GM20000 (cell line): ENCODE results near the gene P3H2.

Source experiments
- DNase-seq: peaks from one replicate; pipeline ENCODE4 v3.0.0; 2012; ENCODE audit warnings: low spot score
- TF ChIP-seq, protein P1 (sequence below): IDR thresholded peaks from 2 replicates; pipeline ENCODE4 v1.5.1; 2012; ENCODE audit warnings: mild to moderate bottlenecking, control low read depth; ENCODE audit errors: extremely low read depth, missing control alignments

Gene P3H2

DNA sequence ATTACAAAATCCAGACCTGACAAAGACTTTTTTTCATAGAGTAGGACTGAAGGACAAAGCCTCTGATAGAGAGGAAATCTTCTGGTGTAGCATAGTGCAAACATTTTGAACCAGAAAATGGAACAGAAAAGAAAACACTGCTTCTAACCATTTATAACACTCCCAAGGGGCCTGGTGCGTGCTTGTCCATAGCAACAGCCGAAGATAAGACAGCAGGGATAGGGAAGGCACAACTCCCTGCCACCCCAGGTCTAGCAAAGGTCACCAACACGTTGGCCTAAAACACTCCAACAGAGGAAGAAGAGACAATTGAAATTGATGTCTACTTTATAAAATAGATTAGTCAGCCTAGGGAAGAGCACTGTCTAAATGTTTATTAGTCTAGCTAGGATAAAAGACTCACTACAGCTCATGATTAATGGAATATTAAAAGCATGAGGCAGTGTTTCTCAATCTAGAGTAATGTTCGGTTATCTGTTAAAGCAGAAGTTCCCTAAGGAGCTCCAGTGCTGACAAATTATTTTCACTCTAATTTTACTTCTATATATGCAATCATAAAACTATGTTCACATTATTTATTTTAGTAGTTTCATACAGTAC lies 145.2 kb downstream of the P3H2 start:
- no peak for DNase-seq
- TF ChIP-seq, protein P1, sequence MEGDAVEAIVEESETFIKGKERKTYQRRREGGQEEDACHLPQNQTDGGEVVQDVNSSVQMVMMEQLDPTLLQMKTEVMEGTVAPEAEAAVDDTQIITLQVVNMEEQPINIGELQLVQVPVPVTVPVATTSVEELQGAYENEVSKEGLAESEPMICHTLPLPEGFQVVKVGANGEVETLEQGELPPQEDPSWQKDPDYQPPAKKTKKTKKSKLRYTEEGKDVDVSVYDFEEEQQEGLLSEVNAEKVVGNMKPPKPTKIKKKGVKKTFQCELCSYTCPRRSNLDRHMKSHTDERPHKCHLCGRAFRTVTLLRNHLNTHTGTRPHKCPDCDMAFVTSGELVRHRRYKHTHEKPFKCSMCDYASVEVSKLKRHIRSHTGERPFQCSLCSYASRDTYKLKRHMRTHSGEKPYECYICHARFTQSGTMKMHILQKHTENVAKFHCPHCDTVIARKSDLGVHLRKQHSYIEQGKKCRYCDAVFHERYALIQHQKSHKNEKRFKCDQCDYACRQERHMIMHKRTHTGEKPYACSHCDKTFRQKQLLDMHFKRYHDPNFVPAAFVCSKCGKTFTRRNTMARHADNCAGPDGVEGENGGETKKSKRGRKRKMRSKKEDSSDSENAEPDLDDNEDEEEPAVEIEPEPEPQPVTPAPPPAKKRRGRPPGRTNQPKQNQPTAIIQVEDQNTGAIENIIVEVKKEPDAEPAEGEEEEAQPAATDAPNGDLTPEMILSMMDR = no peak

GRCh38 chr3:189974359-189974758 lies 146.3 kb downstream of the P3H2 start:
- DNase-seq = no peak
- TF ChIP-seq, protein P1 = no peak

- peak; percentile 54 for DNase-seq
- TF ChIP-seq, protein P1 = peak; percentile 49
Observed at GRCh38 chr3:189967254-189967865, 153.3 kb downstream of the P3H2 start.

- DNase-seq = no peak
- TF ChIP-seq, protein P1 = no peak
Observed at GRCh38 chr3:189966843-189967242, 153.9 kb downstream of the P3H2 start.

DNA sequence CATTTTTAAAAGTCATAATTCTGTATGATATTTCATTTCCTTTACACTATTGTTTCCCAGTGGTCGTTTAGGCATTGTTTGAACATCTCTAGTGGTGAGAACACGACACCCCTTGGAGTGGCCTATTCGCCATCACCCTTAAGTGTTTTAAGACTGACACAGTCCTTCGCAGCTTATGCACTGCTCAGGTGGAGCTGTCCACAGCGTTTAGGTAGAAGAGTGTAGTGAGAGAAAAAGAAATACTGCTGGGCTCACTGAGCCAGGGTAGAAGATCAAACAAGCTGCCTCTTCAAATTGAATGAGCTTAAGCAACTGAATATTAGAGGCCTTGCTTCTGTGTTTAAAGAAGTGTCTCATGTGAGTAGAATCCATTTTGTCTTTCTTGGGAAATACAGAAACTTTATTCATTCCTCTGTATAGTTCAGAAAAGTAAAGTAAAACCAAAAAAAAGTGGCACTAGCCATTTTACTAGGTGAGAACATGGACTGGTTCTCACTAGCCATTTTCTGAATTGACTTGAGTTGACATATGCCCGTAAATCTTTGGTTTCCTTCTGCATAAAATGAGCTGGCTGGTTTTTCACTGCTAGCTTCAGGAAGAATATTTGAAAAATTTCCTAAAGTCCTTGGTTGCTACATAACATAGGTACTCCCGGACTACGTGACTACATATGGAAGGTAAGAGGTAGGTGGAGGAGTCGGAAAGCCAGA lies 155.9 kb downstream of the P3H2 start:
- no peak for DNase-seq

GRCh38 chr3:189962466-189962865 lies 158.2 kb downstream of the P3H2 start:
- no peak for DNase-seq

More for the DNA sequence above, 155.9 kb downstream of the P3H2 start:
- TF ChIP-seq, protein P1 = no peak

More at GRCh38 chr3:189962466-189962865, 158.2 kb downstream of the P3H2 start:
- TF ChIP-seq, protein P1 = no peak
